Esophagus squamous epithelium (tissue), 5 donors: ENCODE results near the gene MTF2. TPM values are rescaled to one million over a fixed set of nuclear protein-coding genes. Genes with fewer than 3 reads are reported as not detected.

Experiments used
- DNase-seq: peaks from one replicate; lab custom pipeline; 2025; lab: John Stamatoyannopoulos, UW
- H3K27ac ChIP-seq, 4 donors: fragments of 200-600 bp; sonication (generic); one replicate each; pipeline ENCODE4 v1.5.1; 2016 to 2019; ENCODE audit warnings: mild to moderate bottlenecking in 1 of 4
- H3K27me3 ChIP-seq, 4 donors: fragments of 200-600 bp; sonication (generic); 1 replicate in 3 of 4; 2 replicates in 1 of 4; pipeline versions ENCODE4 v1.5.1 to v1.6.0; 2017 to 2021; ENCODE audit warnings: antibody characterized with exemption in 1 of 4
- H3K36me3 ChIP-seq, 3 donors: fragments of 200-600 bp; sonication (generic); one replicate each; pipeline ENCODE4 v1.5.1; 2016 to 2019
- H3K4me1 ChIP-seq, 3 donors: fragments of 200-600 bp; sonication (generic); one replicate each; pipeline ENCODE4 v1.5.1; 2017 to 2019
- H3K4me3 ChIP-seq, 4 donors: fragments of 200-600 bp; sonication (generic); 1 replicate in 3 of 4; 2 replicates in 1 of 4; pipeline ENCODE4 v1.5.1; 2016 to 2019; ENCODE audit warnings: mild to moderate bottlenecking in 2 of 4, moderate library complexity in 1 of 4
- H3K9me3 ChIP-seq, 3 donors: fragments of 200-600 bp; sonication (generic); one replicate each; pipeline ENCODE4 v1.5.1; 2016 to 2019
- POLR2A ChIP-seq, 4 donors: fragments of 450-650 bp; IDR thresholded peaks; one replicate each; pipeline ENCODE4 v1.6.1; 2017; ENCODE audit warnings: antibody characterized with exemption in 4 of 4, mild to moderate bottlenecking in 4 of 4, moderate library complexity in 3 of 4
- WGBS, 2 donors: methylation state at CpG; one replicate each; pipeline ENCODE4 v1.1.5; 2018; 5-methylcytosine and 5-hydroxymethylcytosine counted together
- intact Hi-C: fragments of 100-400 bp; cut with DNase I; formaldehyde crosslinking; loops from one replicate; pipeline ENCODE4 v1.15.0; 2022
- total RNA-seq, 4 donors: library from RNA; depleted of rRNA; stranded (reverse); fragments of >200 nt; gene quantifications; one replicate each; pipeline ENCODE4 v1.1.0, GENCODE V29; 2016
- TF ChIP-seq, protein P1 (sequence below), 6 experiments: fragments of 450-650 bp in 4 of 6; fragments of 200-600 bp in 2 of 6; sonication (generic) in 2 of 6; IDR thresholded peaks; one replicate each; pipeline ENCODE4 v1.5.1; 2016 to 2019; ENCODE audit warnings: antibody characterized with exemption in 6 of 6, mild to moderate bottlenecking in 4 of 6, moderate library complexity in 4 of 6
- donor health status: DM: yes; HTN: yes; CAD: no.

The MTF2 gene
- total RNA-seq, 4 donors from 2014 or later: 7.0 to 18.4 (median 14.8) TPM

DNA sequence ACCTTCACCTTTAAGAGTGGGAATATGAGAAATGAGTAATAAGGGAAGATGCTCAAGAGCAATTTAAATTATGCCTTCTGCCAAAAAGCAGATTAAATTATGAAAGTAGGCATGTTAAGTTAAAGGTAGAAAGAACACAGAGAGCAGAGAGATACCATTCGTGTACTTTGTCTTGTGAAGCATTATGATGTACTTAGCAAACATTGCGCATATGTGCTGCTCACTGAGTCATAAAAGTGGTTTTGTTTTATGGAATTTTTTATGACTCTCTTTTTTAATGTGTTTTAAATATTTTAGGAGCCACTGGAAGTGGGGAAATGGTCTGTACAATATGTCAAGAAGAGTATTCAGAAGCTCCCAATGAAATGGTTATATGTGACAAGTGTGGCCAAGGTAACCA, 35.3 kb downstream of the MTF2 start:
- no peak overlapping the region for H3K27ac ChIP-seq

DNA sequence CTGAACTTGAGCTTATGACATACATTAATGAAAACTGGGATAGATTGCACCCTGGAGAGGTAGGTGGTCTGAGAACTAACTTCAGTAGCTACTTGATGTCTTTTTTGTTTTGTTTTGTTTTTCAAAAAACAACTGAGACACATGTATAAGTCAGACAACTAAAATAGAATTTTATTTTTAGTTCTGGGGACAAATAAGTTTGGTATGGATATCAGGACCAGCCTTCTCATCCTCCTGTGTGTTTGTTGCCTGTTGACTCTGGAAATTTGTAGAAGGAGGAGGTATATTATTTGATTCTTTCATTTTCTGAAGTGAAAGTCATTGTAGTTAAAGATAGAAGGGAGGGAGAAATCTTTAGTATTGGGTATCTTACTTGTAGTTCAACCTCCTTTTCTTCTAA, 41.5 kb downstream of the MTF2 start:
- Histone ChIP-seq H3K9me3 (no peaks in the 10 kb centered on the region), H3K27me3 (no peaks in the 10 kb centered on the region), H3K4me1 (no peaks in the 10 kb centered on the region), H3K27ac (no peak overlapping the region), H3K36me3 (peaks cover 0 to 67% (median 4%) of the 10 kb centered on the region in 3 donors), H3K4me3 (no peak overlapping the region)
- TF ChIP-seq, protein P1, sequence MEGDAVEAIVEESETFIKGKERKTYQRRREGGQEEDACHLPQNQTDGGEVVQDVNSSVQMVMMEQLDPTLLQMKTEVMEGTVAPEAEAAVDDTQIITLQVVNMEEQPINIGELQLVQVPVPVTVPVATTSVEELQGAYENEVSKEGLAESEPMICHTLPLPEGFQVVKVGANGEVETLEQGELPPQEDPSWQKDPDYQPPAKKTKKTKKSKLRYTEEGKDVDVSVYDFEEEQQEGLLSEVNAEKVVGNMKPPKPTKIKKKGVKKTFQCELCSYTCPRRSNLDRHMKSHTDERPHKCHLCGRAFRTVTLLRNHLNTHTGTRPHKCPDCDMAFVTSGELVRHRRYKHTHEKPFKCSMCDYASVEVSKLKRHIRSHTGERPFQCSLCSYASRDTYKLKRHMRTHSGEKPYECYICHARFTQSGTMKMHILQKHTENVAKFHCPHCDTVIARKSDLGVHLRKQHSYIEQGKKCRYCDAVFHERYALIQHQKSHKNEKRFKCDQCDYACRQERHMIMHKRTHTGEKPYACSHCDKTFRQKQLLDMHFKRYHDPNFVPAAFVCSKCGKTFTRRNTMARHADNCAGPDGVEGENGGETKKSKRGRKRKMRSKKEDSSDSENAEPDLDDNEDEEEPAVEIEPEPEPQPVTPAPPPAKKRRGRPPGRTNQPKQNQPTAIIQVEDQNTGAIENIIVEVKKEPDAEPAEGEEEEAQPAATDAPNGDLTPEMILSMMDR (IDR thresholded peaks at IDR 0.05): no peak
- TF ChIP-seq POLR2A (IDR thresholded peaks at IDR 0.05): no peak
- DNase-seq: no peak
- intact Hi-C loops: no loop called here

More for the DNA sequence above, 35.3 kb downstream of the MTF2 start:
- no peak for DNase-seq
- Histone ChIP-seq H3K9me3 (no peaks in the 10 kb centered on the region), H3K4me1 (no peaks in the 10 kb centered on the region), H3K4me3 (no peak overlapping the region), H3K27me3 (no peaks in the 10 kb centered on the region), H3K36me3 (peaks cover 0 to 58% (median 4%) of the 10 kb centered on the region in 3 donors)
- TF ChIP-seq, protein P1 (IDR thresholded peaks at IDR 0.05): no peak
- TF ChIP-seq POLR2A (IDR thresholded peaks at IDR 0.05): no peak
- intact Hi-C loops: no loop called here
- WGBS, 2 donors: 76 to 94% methylated on average over 2 of the region's 2 CpGs

DNA sequence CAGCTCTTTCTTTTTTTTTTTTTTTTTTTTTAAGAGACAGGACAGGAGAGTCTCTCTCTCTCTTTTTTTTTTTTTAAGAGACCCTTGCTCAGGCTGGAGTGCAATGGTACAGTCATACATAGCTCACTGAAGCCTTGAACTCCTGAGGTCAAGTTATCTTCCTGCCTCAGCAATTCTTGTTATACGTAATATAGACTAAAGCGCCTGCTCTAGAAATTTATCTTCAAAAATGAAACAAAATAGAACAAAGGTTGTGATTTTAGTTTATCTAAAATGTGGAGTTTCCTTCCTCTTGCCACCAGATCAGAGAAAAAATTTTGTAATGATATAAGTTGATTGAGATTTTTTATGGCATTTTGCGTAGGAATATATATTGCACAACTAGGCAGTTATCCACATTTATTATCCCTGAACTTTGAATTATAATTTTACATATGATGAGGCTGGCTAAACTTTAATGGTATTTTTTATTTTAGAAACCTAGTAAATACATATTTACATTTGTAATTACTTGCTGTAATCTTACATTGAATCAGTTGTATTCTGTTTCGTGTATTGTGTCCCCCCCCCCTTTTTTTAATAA, 44.2 kb downstream of the MTF2 start:
- Histone ChIP-seq H3K36me3 (peaks cover 0 to 54% (median 0%) of the 10 kb centered on the region in 3 donors), H3K9me3 (no peaks in the 10 kb centered on the region), H3K27ac (no peak overlapping the region), H3K4me1 (no peaks in the 10 kb centered on the region), H3K27me3 (no peaks in the 10 kb centered on the region), H3K4me3 (no peak overlapping the region)
- TF ChIP-seq, protein P1 (IDR thresholded peaks at IDR 0.05): no peak
- TF ChIP-seq POLR2A (IDR thresholded peaks at IDR 0.05): no peak
- intact Hi-C loops: no loop called here
- DNase-seq: no peak
- WGBS, 2 donors: 87% methylated on average over 4 of the region's 4 CpGs

DNA sequence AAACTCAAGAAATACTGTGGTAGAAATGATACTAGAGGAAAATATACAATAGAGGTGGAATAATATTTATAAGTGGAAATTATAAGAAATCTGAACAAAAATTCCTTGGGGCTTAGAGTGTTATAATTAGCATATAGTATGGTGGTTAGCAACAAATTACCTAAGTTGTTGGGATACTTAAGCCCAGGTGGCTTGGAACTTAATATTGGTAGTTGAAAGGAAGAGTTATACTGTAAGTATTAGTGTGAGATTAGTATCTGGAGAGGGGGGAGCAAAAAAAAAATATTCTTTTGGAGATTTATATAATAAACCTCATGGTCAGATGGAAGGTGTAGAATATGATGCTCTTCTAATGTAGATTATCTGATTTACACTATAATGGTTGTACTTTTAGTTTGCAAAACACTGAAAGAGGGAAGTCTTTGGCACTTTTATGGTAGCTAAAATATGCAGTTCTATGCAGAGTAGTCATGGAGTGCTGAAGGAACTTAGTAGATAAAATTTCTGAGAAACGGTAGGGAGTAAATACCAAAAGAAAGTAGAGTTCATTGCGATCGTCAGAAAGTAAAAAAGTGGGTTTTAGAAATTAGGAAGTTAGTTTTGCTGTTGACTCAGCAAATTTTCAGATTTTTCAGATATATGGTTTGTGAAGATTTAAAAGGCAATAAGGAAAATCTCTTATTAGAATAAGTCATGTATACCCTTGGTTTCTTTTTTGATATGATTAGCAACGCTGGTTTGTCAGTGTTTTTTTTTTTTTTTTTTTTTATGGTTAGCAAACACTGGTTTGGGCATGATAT, 45.7 kb downstream of the MTF2 start:
- 81 to 87% methylated on average over 4 of the region's 4 CpGs for WGBS, 2 donors
- no peak for DNase-seq
- TF ChIP-seq, protein P1 (IDR thresholded peaks at IDR 0.05): no peak
- no peak for TF ChIP-seq POLR2A (IDR thresholded peaks at IDR 0.05)
- Histone ChIP-seq H3K4me3 (no peak overlapping the region), H3K27ac (no peak overlapping the region), H3K36me3 (peaks cover 0 to 49% (median 0%) of the 10 kb centered on the region in 3 donors), H3K4me1 (no peaks in the 10 kb centered on the region), H3K9me3 (no peaks in the 10 kb centered on the region), H3K27me3 (no peaks in the 10 kb centered on the region)
- intact Hi-C loops: no loop called here

DNA sequence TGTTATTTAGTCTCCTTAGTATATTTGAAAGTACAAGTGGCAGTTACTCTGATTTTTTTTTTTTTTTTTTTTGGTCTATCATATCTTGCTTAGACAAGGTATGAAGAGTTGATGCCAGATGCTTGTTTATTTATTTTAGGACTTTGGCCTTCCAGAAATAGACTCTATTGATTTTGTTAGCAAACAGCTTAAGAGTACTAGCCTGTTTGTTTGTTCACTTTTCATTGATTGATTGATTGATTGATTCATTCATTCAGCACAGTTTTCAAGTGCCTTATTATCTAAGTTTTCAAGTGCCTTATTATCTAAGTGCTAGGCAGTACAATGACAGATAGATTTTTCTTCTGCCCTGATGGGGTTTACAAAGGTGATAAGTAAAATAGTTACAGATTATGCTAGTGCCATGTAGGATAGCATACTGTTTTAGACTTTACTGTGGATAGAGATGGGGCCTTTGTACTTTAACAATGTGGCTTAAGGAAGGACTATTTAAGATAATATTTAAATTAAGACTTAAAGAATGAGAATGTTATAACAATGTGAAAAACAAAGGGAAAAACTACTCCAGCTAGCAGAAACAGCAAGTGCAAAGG, 50.5 kb downstream of the MTF2 start:
- H3K4me1 ChIP-seq: no peaks in the 10 kb centered on the region
- TF ChIP-seq, protein P1 (IDR thresholded peaks at IDR 0.05): no peak
- TF ChIP-seq POLR2A (IDR thresholded peaks at IDR 0.05): no peak

More for the DNA sequence above, 50.5 kb downstream of the MTF2 start:
- intact Hi-C loops: no loop called here
- H3K36me3 ChIP-seq: peaks cover 0 to 50% (median 0%) of the 10 kb centered on the region in 3 donors
- no peaks in the 10 kb centered on the region for H3K27me3 ChIP-seq
- no peak for DNase-seq
- no peaks in the 10 kb centered on the region for H3K9me3 ChIP-seq
- H3K27ac ChIP-seq: no peak overlapping the region
- no peak overlapping the region for H3K4me3 ChIP-seq
